Stimulated activated CD8-positive, alpha-beta memory T cell treated with anti-CD3 and anti-CD28 coated beads, Interleukin-7, amount 100 ng/mL, for 4 hours (primary cell): ENCODE results near the gene CCL16.
"Not testable (repeated sequence)": the region's sequence is repeated elsewhere in the genome, so short reads cannot be mapped to it uniquely, and the experiment has no call there.

Source experiments
- DNase-seq, 2 donors: peaks; one replicate each; pipeline ENCODE4 v3.0.0-alpha.2; 2020; ENCODE audit warnings: low read depth in 2 of 2

The CCL16 gene

GRCh38 chr17:35938492-35938891 is 42.8 kb downstream of the CCL16 start:
- DNase-seq: not testable (repeated sequence)

GRCh38 chr17:35936063-35936462 is 45.2 kb downstream of the CCL16 start:
- no peak for DNase-seq

GRCh38 chr17:35934760-35935159 is 46.5 kb downstream of the CCL16 start:
- DNase-seq: no peak

DNA sequence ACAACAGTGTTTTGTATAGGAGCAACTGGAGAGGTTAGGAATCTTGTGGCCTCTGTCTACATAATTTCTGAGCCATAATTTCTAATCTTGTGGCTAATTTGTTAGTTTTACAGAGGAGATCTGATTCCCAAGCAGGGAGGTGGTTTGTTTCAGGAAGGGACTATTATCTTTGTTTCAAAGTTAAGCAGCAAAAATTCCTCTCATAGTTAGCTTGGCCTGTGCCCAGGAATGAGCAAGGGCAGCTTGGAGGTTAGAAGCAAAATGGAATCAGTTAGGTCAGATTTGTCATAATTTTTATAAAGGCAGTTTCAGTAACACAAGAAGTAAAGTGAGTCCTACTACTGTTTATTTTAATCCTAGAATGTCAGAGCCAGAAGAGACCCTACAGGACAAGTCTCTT is 48.7 kb downstream of the CCL16 start:
- no peak for DNase-seq

DNA sequence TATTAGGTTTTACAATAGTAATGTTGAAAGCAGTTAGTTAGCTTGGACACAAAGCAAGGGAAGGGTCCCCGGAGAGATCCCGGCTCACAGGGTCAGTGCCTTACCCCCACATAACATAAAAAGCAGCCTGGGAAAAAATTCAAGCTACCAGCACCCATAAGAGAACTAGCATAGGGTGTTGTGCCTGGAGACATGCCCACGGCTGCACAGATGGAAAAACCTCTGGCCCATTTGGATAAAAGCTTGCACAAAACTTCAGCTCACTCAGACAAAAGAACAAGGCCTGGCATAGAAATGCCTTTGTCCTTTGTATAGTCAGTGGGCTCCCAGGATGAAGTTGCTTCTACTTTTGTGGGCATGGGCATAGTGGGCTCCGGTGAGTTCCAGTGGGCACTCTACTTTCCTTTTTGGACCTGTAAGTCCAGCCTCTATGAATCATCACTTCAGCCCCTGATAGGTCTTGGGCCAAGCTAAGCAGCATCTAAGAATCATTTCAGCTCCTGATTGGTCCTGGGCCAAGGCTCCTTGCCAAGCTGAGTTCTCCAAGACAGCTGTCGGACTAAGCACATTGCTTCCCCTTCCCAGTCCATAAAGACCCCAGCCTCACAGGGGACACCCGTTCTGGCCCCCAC is 49.4 kb downstream of the CCL16 start:
- DNase-seq: no peak

GRCh38 chr17:35930211-35931065 is 50.9 kb downstream of the CCL16 start, which contains the start of gene RDM1:
Gene RDM1 (minus strand): TSS chr17:35930773. CDS start chr17:35930727, 46 bp downstream.
- DNase-seq: peak; percentile 60 to 73

DNA sequence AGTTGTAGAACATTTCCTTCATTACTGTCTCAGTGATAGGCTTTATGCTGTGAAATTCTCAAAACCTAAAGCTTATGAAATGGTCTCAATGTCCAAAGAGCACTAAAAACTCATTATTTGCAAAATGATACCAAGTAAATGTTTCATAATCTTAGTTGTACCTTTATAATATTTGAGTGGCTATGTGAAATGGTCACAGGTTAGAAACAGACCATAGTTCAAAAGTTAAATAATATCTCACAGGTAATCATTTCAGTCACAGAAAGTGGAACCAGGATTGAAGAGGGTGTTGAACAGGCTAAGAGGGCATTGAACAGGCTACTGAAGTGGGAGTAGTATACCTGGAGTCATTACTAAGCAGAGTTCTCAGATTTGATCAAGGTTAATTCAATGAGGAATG is 53.6 kb downstream of the CCL16 start:
- DNase-seq: no peak
